K562 (cell line): ENCODE results near the gene UNC119B.
"Not testable (repeated sequence)": the region's sequence is repeated elsewhere in the genome, so short reads cannot be mapped to it uniquely, and the experiment has no call there.

ENCODE experiments used
- ARID3A ChIP-seq: IDR thresholded peaks from 2 replicates; pipeline ENCODE4 v1.6.1; 2012; ENCODE audit warnings: low read depth, low read length, improper control_type of control experiment, borderline replicate concordance
- BHLHE40 ChIP-seq: IDR thresholded peaks from 2 replicates; pipeline ENCODE4 v1.6.1; 2011; ENCODE audit warnings: low read length, improper control_type of control experiment
- CTCF ChIP-seq, 3 experiments: IDR thresholded peaks in 2 of 3; conservative IDR thresholded peaks in 1 of 3; 2 replicates each; pipeline ENCODE4 v1.5.1; 2011 to 2012; ENCODE audit warnings: low read length in 3 of 3, mild to moderate bottlenecking in 3 of 3, control low read depth in 2 of 3, improper control_type of control experiment in 1 of 3, inconsistent platforms in 1 of 3, low read depth in 1 of 3, mixed read lengths in 1 of 3, moderate library complexity in 1 of 3; ENCODE audit not compliant: insufficient read depth in 2 of 3
- REST ChIP-seq, 2 experiments: fragments of 450-650 bp; formaldehyde crosslinking in 1 of 2; IDR thresholded peaks; 2 replicates each; pipeline versions ENCODE4 v1.4.0 to v1.6.1; 2014 to 2020; ENCODE audit warnings: mild to moderate bottlenecking in 2 of 2, borderline replicate concordance in 1 of 2, low read depth in 1 of 2
- SMAD1 ChIP-seq: fragments of 150-350 bp; IDR thresholded peaks from 2 replicates; pipeline ENCODE4 v1.6.1; 2014; ENCODE audit warnings: low read length, low read depth; ENCODE audit not compliant: partially characterized antibody
- SRSF7 ChIP-seq: fragments of 200-400 bp; formaldehyde crosslinking; optimal IDR thresholded peaks from 2 replicates; pipeline ENCODE3; 2017; ENCODE audit warnings: mild to moderate bottlenecking, low read depth, low read length
- ZBTB34 ChIP-seq: fragments of 250-450 bp; sonication (Bioruptor Pico); IDR thresholded peaks from 2 replicates; pipeline ENCODE4 v1.8.0; 2021; ENCODE audit warnings: mild to moderate bottlenecking, moderate library complexity
- ZNF766 ChIP-seq: fragments of 200-800 bp; sonication (Bioruptor generic); conservative IDR thresholded peaks from 2 replicates; pipeline ENCODE4 v1.6.1; 2016; ENCODE audit warnings: missing genetic modification characterization, missing compliant biosample characterization

GRCh38 chr12:120670237-120670636, 40.0 kb upstream of the UNC119B start:
- TF ChIP-seq ZBTB34 (CRISPR knock-in tag); SMAD1; SRSF7; CTCF (IDR thresholded peaks at IDR 0.05 in 2 of 3, conservative IDR thresholded peaks at IDR 0.05 in 1 of 3; ENCODE audit: insufficient read depth in 2 of 3, low read depth in 1 of 3, low read length in 3 of 3); BHLHE40; REST (IDR thresholded peaks at IDR 0.05; ENCODE audit: borderline replicate concordance); REST (CRISPR knock-in tag; IDR thresholded peaks at IDR 0.05; ENCODE audit: low read depth); ARID3A; ZNF766 (CRISPR knock-in tag): not testable (repeated sequence)
